Spinal cord (tissue), 10 donors: ENCODE measurements around the gene PPM1A. TPM values are rescaled to one million over a fixed set of nuclear protein-coding genes. Genes with fewer than 3 reads are reported as not detected.

Source experiments
- DNase-seq, 6 donors: peaks; one replicate each; pipeline versions ENCODE4 v3.0.0 to v3.0.0-alpha.2; 2013 to 2015; ENCODE audit warnings: low spot score in 6 of 6, low read depth in 4 of 6
- H3K27ac ChIP-seq: one replicate; pipeline ENCODE4 v1.5.1; 2013; ENCODE audit warnings: low read depth, low read length, control low read depth
- H3K27me3 ChIP-seq: one replicate; pipeline ENCODE4 v1.6.1; 2013; ENCODE audit warnings: low read length; ENCODE audit not compliant: control insufficient read depth, insufficient read depth
- H3K36me3 ChIP-seq: one replicate; pipeline ENCODE4 v1.6.1; 2013; ENCODE audit warnings: low read length; ENCODE audit not compliant: control insufficient read depth, insufficient read depth
- H3K4me1 ChIP-seq: one replicate; pipeline ENCODE4 v1.6.1; 2013; ENCODE audit warnings: low read length; ENCODE audit not compliant: control insufficient read depth, insufficient read depth
- H3K4me3 ChIP-seq: one replicate; pipeline ENCODE4 v1.5.1; 2013; ENCODE audit warnings: low read depth, low read length, control low read depth
- H3K9me3 ChIP-seq: one replicate; pipeline ENCODE4 v1.6.1; 2013; ENCODE audit warnings: low read length; ENCODE audit not compliant: control insufficient read depth, insufficient read depth
- WGBS: methylation state at CpG from one replicate; pipeline ENCODE4 v1.1.5; 2013; ENCODE audit warnings: missing lambda C conversion rate; ENCODE audit not compliant: insufficient coverage; 5-methylcytosine and 5-hydroxymethylcytosine counted together
- polyA plus RNA-seq, 2 donors: library from polyadenylated mRNA; unstranded; fragments of 120-200 nt; gene quantifications; one replicate each; pipeline ENCODE4 v1.2.1, GENCODE V29; 2013; ENCODE audit not compliant: insufficient read length in 2 of 2
- total RNA-seq, 2 donors: library from RNA; depleted of rRNA in 1 of 2; stranded (reverse); fragments of 120-200 nt in 1 of 2; fragments of >200 nt in 1 of 2; gene quantifications; one replicate each; pipeline versions ENCODE4 v1.2.3 to v1.2.4, GENCODE V29; 2013 to 2014
- donor health status: healthy.

PPM1A gene
- total and polyA plus RNA-seq, 4 donors: 33.1 to 91.9 (median 52.4) TPM

GRCh38 chr14:60344751-60345150 is 95.7 kb downstream of the PPM1A start:
- H3K4me1 ChIP-seq: no peaks in the 10 kb centered on the region
- peaks cover 9% of the 10 kb centered on the region for H3K27me3 ChIP-seq
- no peak for DNase-seq
- no peak overlapping the region for H3K27ac ChIP-seq
- no peak overlapping the region for H3K4me3 ChIP-seq
- H3K36me3 ChIP-seq: no peaks in the 10 kb centered on the region
- H3K9me3 ChIP-seq: no peaks in the 10 kb centered on the region
- no CpG with 5 or more reads among the region's 2 CpGs for WGBS

GRCh38 chr14:60346706-60347105 is 97.7 kb downstream of the PPM1A start:
- Histone ChIP-seq H3K27ac (no peak overlapping the region), H3K27me3 (peaks cover 13% of the 10 kb centered on the region), H3K4me3 (no peak overlapping the region), H3K4me1 (no peaks in the 10 kb centered on the region), H3K36me3 (no peaks in the 10 kb centered on the region), H3K9me3 (no peaks in the 10 kb centered on the region)
- DNase-seq: no peak
- 60% methylated on average over 1 of the region's 2 CpGs for WGBS

- H3K9me3 ChIP-seq: no peaks in the 10 kb centered on the region
- no peaks in the 10 kb centered on the region for H3K36me3 ChIP-seq
- H3K4me3 ChIP-seq: no peak overlapping the region
- DNase-seq: no peak
- H3K27ac ChIP-seq: no peak overlapping the region
- H3K27me3 ChIP-seq: peaks cover 16% of the 10 kb centered on the region
- WGBS: no CpG with 5 or more reads among the region's 4 CpGs
- H3K4me1 ChIP-seq: no peaks in the 10 kb centered on the region
Measured at GRCh38 chr14:60348211-60348610, 99.2 kb downstream of the PPM1A start.

Other genes starting within 250 kb of the PPM1A start
- 100 to 1,000 TPM; 106 to 110 TPM for gene PCNX4, start 157.3 kb upstream of the PPM1A start, total RNA-seq
- 10 to 100 TPM; 79.9 to 81.1 TPM for gene PCNX4, start 157.3 kb upstream of the PPM1A start, polyA plus RNA-seq
- gene DHRS7, start 83.8 kb upstream of the PPM1A start, total RNA-seq: 10 to 100 TPM; 78.1 to 82.5 TPM
- 10 to 100 TPM; 72.5 to 90.6 TPM for gene DHRS7, start 83.8 kb upstream of the PPM1A start, polyA plus RNA-seq
- gene C14orf39, start 236.8 kb downstream of the PPM1A start, total RNA-seq: under 1 TPM; 0.55 to 0.99 TPM
- gene C14orf39, start 236.8 kb downstream of the PPM1A start, polyA plus RNA-seq: under 1 TPM; 0.27 to 0.50 TPM